Trophoblast cell (in vitro differentiated cells and primary cell): ENCODE measurements around the gene ELAVL1.

ENCODE experiments used
- DNase-seq, 2 donors: peaks; one replicate each; pipeline ENCODE4 v3.0.0-alpha.2; 2016
- H2AFZ ChIP-seq: 2 replicates; pipeline ENCODE4 v1.6.1; 2013; ENCODE audit warnings: low read length, moderate library complexity, mild to moderate bottlenecking; ENCODE audit not compliant: insufficient read depth, poor library complexity
- H2AK5ac ChIP-seq: 2 replicates; pipeline ENCODE4 v1.6.1; 2013; ENCODE audit warnings: mild to moderate bottlenecking, low read length
- H2BK120ac ChIP-seq: 2 replicates; pipeline ENCODE4 v1.6.1; 2013; ENCODE audit warnings: low read length, mild to moderate bottlenecking, moderate library complexity; ENCODE audit not compliant: insufficient read depth, poor library complexity
- H2BK12ac ChIP-seq: 2 replicates; pipeline ENCODE4 v1.6.1; 2013; ENCODE audit warnings: mild to moderate bottlenecking, low read length, moderate library complexity
- H2BK5ac ChIP-seq: 2 replicates; pipeline ENCODE4 v1.6.1; 2013; ENCODE audit warnings: low read length, low read depth, moderate library complexity, mild to moderate bottlenecking; ENCODE audit not compliant: poor library complexity
- H3K14ac ChIP-seq: 2 replicates; pipeline ENCODE4 v1.6.1; 2013; ENCODE audit warnings: mild to moderate bottlenecking, low read length
- H3K18ac ChIP-seq: 2 replicates; pipeline ENCODE4 v1.6.1; 2013; ENCODE audit warnings: mild to moderate bottlenecking, low read length
- H3K23ac ChIP-seq: 2 replicates; pipeline ENCODE4 v1.6.1; 2013; ENCODE audit warnings: low read length
- H3K27ac ChIP-seq: 2 replicates; pipeline ENCODE4 v1.5.1; 2013; ENCODE audit warnings: low read depth, mild to moderate bottlenecking, inconsistent platforms, low read length, moderate library complexity
- H3K27me3 ChIP-seq: 2 replicates; pipeline ENCODE4 v1.6.1; 2013; ENCODE audit warnings: inconsistent platforms, mild to moderate bottlenecking, low read length, moderate library complexity; ENCODE audit not compliant: insufficient read depth
- H3K36me3 ChIP-seq, 2 experiments: 1 replicate in 1 of 2; 2 replicates in 1 of 2; pipeline ENCODE4 v1.6.1; 2013; ENCODE audit warnings: low read length in 2 of 2, mild to moderate bottlenecking in 2 of 2, moderate library complexity in 1 of 2; ENCODE audit not compliant: insufficient read depth in 2 of 2, control insufficient read depth in 1 of 2
- H3K4ac ChIP-seq: 2 replicates; pipeline ENCODE4 v1.6.1; 2013; ENCODE audit warnings: low read depth, mild to moderate bottlenecking, low read length, moderate library complexity
- H3K4me1 ChIP-seq, 2 experiments: 1 replicate in 1 of 2; 2 replicates in 1 of 2; pipeline ENCODE4 v1.6.1; 2013; ENCODE audit warnings: low read length in 2 of 2, mild to moderate bottlenecking in 2 of 2, moderate library complexity in 1 of 2; ENCODE audit not compliant: insufficient read depth in 2 of 2, control insufficient read depth in 1 of 2
- H3K4me2 ChIP-seq: 2 replicates; pipeline ENCODE4 v1.6.1; 2013; ENCODE audit warnings: inconsistent platforms, mild to moderate bottlenecking, low read length, moderate library complexity
- H3K4me3 ChIP-seq: 2 replicates; pipeline ENCODE4 v1.5.1; 2013; ENCODE audit warnings: mild to moderate bottlenecking, low read depth, low read length, inconsistent platforms
- H3K79me1 ChIP-seq: one replicate; pipeline ENCODE4 v1.6.1; 2013; ENCODE audit warnings: low read length
- H3K79me2 ChIP-seq: 2 replicates; pipeline ENCODE4 v1.6.1; 2013; ENCODE audit warnings: low read length, mild to moderate bottlenecking; ENCODE audit not compliant: control insufficient read depth, insufficient read depth, poor library complexity
- H3K9ac ChIP-seq: 2 replicates; pipeline ENCODE4 v1.6.1; 2013; ENCODE audit warnings: mild to moderate bottlenecking, low read length
- H3K9me3 ChIP-seq: 2 replicates; pipeline ENCODE4 v1.6.1; 2013; ENCODE audit warnings: low read depth, mild to moderate bottlenecking, control low read depth, inconsistent platforms, low read length; ENCODE audit not compliant: insufficient read depth
- H4K12ac ChIP-seq: 2 replicates; pipeline ENCODE4 v1.6.1; 2013; ENCODE audit warnings: low read depth, mild to moderate bottlenecking, low read length, moderate library complexity
- H4K8ac ChIP-seq: 2 replicates; pipeline ENCODE4 v1.6.1; 2013; ENCODE audit warnings: low read depth, mild to moderate bottlenecking, low read length, moderate library complexity
- H4K91ac ChIP-seq: one replicate; pipeline ENCODE4 v1.6.1; 2013; ENCODE audit warnings: low read depth, mild to moderate bottlenecking, low read length, moderate library complexity
- WGBS: extraction: QIAGEN DNeasy Blood & Tissue Kit; methylation state at CpG from one replicate; pipeline ENCODE4 v1.1.7; 2013; ENCODE audit warnings: missing lambda C conversion rate; ENCODE audit not compliant: insufficient read length, insufficient coverage; ENCODE audit errors: extremely low coverage; 5-methylcytosine and 5-hydroxymethylcytosine counted together

Gene ELAVL1

GRCh38 chr19:7941895-7942596, 63.4 kb downstream of the ELAVL1 start:
- no peak for DNase-seq
- Histone ChIP-seq H3K4me3 (no peak overlapping the region), H3K4ac (no peak overlapping the region), H3K9ac (no peak overlapping the region), H3K79me2 (peaks cover 5% of the 10 kb centered on the region), H3K4me2 (no peak overlapping the region), H2BK12ac (no peak overlapping the region), H3K36me3 (peaks cover 25 to 27% of the 10 kb centered on the region in 2 experiments), H2BK5ac (no peak overlapping the region), H3K18ac (no peak overlapping the region), H2AK5ac (no peak overlapping the region), H2BK120ac (no peak overlapping the region), H2AFZ (no peak overlapping the region), H4K12ac (no peak overlapping the region), H3K4me1 (no peaks in the 10 kb centered on the region), H4K8ac (no peak overlapping the region), H3K23ac (no peak overlapping the region), H3K14ac (no peak overlapping the region), H3K27me3 (no peaks in the 10 kb centered on the region), H4K91ac (no peak overlapping the region), H3K27ac (no peak overlapping the region), H3K79me1 (peaks cover 5% of the 10 kb centered on the region), H3K9me3 (no peaks in the 10 kb centered on the region)
- no CpG with 5 or more reads among the region's 19 CpGs for WGBS

GRCh38 chr19:7940841-7941240, 64.6 kb downstream of the ELAVL1 start:
- H3K14ac ChIP-seq: no peak overlapping the region
- H3K9ac ChIP-seq: no peak overlapping the region
- H3K4me2 ChIP-seq: no peak overlapping the region
- no peak overlapping the region for H2AFZ ChIP-seq
- peaks cover 35% of the 10 kb centered on the region in 2 experiments for H3K36me3 ChIP-seq
- H4K12ac ChIP-seq: no peak overlapping the region
- DNase-seq: no peak
- no peaks in the 10 kb centered on the region for H3K4me1 ChIP-seq
- peak overlapping the region; percentile 7 for H3K18ac ChIP-seq
- WGBS: no CpG with 5 or more reads among the region's 13 CpGs
- H3K79me2 ChIP-seq: peaks cover 5% of the 10 kb centered on the region
- H2BK120ac ChIP-seq: no peak overlapping the region
- no peaks in the 10 kb centered on the region for H3K27me3 ChIP-seq
- H2BK5ac ChIP-seq: no peak overlapping the region
- no peak overlapping the region for H3K4ac ChIP-seq
- no peak overlapping the region for H3K27ac ChIP-seq
- no peak overlapping the region for H3K23ac ChIP-seq
- H3K9me3 ChIP-seq: no peaks in the 10 kb centered on the region
- no peak overlapping the region for H3K4me3 ChIP-seq
- H2AK5ac ChIP-seq: no peak overlapping the region
- no peak overlapping the region for H2BK12ac ChIP-seq
- no peak overlapping the region for H4K8ac ChIP-seq
- peaks cover 5% of the 10 kb centered on the region for H3K79me1 ChIP-seq
- no peak overlapping the region for H4K91ac ChIP-seq

- no peak overlapping the region for H2BK120ac ChIP-seq
- no peak overlapping the region for H4K8ac ChIP-seq
- H3K23ac ChIP-seq: no peak overlapping the region
- no peak overlapping the region for H2BK12ac ChIP-seq
- H3K79me2 ChIP-seq: no peaks in the 10 kb centered on the region
- H4K12ac ChIP-seq: no peak overlapping the region
- H3K9ac ChIP-seq: no peak overlapping the region
- no peak overlapping the region for H4K91ac ChIP-seq
- H3K4ac ChIP-seq: no peak overlapping the region
- H2AK5ac ChIP-seq: no peak overlapping the region
- H2BK5ac ChIP-seq: no peak overlapping the region
- WGBS: no CpG with 5 or more reads among the region's 21 CpGs
- H3K18ac ChIP-seq: no peak overlapping the region
- H3K27ac ChIP-seq: no peak overlapping the region
- H3K4me2 ChIP-seq: no peak overlapping the region
- peaks cover 73 to 80% of the 10 kb centered on the region in 2 experiments for H3K36me3 ChIP-seq
- no peak overlapping the region for H3K4me3 ChIP-seq
- H3K9me3 ChIP-seq: no peaks in the 10 kb centered on the region
- H3K4me1 ChIP-seq: no peaks in the 10 kb centered on the region
- H3K79me1 ChIP-seq: no peaks in the 10 kb centered on the region
- H2AFZ ChIP-seq: no peak overlapping the region
- H3K27me3 ChIP-seq: no peaks in the 10 kb centered on the region
- no peak overlapping the region for H3K14ac ChIP-seq
- no peak for DNase-seq
Observed at GRCh38 chr19:7934766-7935165, 70.7 kb downstream of the ELAVL1 start.

DNA sequence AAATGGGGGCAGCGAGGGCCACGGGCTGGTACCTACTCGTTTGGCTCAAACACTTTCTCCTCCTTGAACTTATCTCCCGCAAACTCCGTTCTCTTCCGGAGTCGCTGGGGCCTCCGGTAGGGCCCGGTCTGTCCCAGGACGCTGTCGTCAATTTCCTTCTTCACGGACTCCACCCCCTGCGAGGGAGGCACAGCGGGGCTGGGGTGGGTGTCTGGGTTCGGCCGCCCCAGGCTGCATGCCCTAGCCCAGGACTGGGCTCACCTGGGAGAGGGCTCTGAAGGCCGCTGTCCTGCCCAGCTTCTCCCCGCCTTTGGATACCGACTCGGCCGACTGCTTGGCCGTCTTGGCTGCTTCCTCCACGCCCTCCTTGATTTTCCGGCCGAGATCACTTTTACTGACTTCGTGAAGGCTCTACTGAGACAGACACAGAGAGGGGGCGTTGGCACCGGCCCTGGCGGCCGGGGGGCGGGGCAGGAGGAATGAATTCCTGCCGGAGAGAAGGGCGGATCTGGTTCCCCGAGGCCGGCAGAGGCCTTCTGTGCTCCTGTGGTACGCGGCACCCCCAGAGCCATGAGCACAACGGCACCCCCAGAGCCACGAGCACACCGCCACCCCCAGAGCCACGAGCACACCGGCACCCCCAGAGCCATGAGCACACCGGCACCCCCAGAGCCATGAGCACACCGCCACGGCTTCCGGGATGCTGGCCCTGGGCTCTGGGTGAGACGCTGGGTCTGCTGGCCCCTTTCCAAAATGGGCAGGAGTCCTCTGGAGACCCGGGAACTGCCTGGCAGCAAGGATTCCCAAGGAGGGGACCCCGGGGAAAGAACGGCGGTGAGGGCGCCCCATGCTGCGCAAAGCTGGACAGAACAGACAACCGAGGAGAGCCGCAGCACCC, 71.4 kb downstream of the ELAVL1 start:
- Histone ChIP-seq H2BK120ac (no peak overlapping the region), H3K18ac (no peak overlapping the region), H3K4me1 (peaks cover 3 to 4% of the 10 kb centered on the region in 2 experiments), H3K4me2 (no peak overlapping the region), H3K27me3 (no peaks in the 10 kb centered on the region), H3K79me2 (no peaks in the 10 kb centered on the region), H3K36me3 (peaks cover 71 to 77% of the 10 kb centered on the region in 2 experiments), H2AFZ (no peak overlapping the region), H2AK5ac (no peak overlapping the region), H3K79me1 (no peaks in the 10 kb centered on the region), H2BK12ac (no peak overlapping the region), H2BK5ac (no peak overlapping the region), H4K91ac (no peak overlapping the region), H3K14ac (no peak overlapping the region), H3K4me3 (no peak overlapping the region), H3K4ac (no peak overlapping the region), H3K27ac (no peak overlapping the region), H4K12ac (no peak overlapping the region), H3K9me3 (no peaks in the 10 kb centered on the region), H3K23ac (no peak overlapping the region), H3K9ac (no peak overlapping the region), H4K8ac (no peak overlapping the region)
- no CpG with 5 or more reads among the region's 55 CpGs for WGBS
- no peak for DNase-seq
